ENCODE data around the gene GALNT9. TPM values are rescaled to one million over a fixed set of nuclear protein-coding genes. Genes with fewer than 3 reads are reported as not detected.
"Not testable (repeated sequence)": the region's sequence is repeated elsewhere in the genome, so short reads cannot be mapped to it uniquely, and the experiment has no call there.

The GALNT9 gene
- total and polyA plus RNA-seq, 2 donors (not counting 1 experiment from before 2014, with no cell fraction given): 0.71 to 2.4 TPM

GRCh38 chr12:132266802-132267201 lies 62.6 kb downstream of the GALNT9 start:
- TF ChIP-seq CTCF (IDR thresholded peaks at IDR 0.05) (no peak), EZH2 (IDR thresholded peaks at IDR 0.05; ENCODE audit: borderline replicate concordance, insufficient read depth, low read depth, low read length, poor library complexity, severe bottlenecking) (no peak)
- Mint-ChIP-seq H3K4me3 (no peak overlapping the region), H3K4me1 (no peaks in the 10 kb centered on the region), H3K27ac (no peak overlapping the region), H3K9me3 (ENCODE audit: insufficient read depth) (no peaks in the 10 kb centered on the region), H3K27me3 (no peaks in the 10 kb centered on the region)
- Histone ChIP-seq H3K36me3 (replicated peaks in 1 of 2; ENCODE audit: control extremely low read depth in 1 of 2, control insufficient read depth in 1 of 2, extremely low read depth in 1 of 2, insufficient read depth in 2 of 2, low read length in 1 of 2) (no peaks in the 10 kb centered on the region), H3K4me3 (ENCODE audit: control extremely low read depth in 1 of 5, extremely low read depth in 1 of 5, insufficient read depth in 1 of 5, low read depth in 2 of 5, low read length in 4 of 5) (no peak overlapping the region), H4K20me1 (ENCODE audit: control insufficient read depth, insufficient read depth, low read length, poor library complexity, severe bottlenecking) (no peaks in the 10 kb centered on the region), H3K79me2 (ENCODE audit: control insufficient read depth, insufficient read depth, low read length) (no peaks in the 10 kb centered on the region), H3K9ac (ENCODE audit: low read length) (no peak overlapping the region), H2AFZ (ENCODE audit: insufficient read depth, low read depth, low read length, poor library complexity, severe bottlenecking) (no peak overlapping the region), H3K9me3 (ENCODE audit: control extremely low read depth in 1 of 3, control insufficient read depth in 2 of 3, insufficient read depth in 1 of 3, low read length in 2 of 3) (peaks cover 0 to 9% (median 0%) of the 10 kb centered on the region in 3 donors), H3K27me3 (replicated peaks in 1 of 4; ENCODE audit: control extremely low read depth in 1 of 4, control insufficient read depth in 3 of 4, insufficient read depth in 4 of 4, low read length in 3 of 4) (no peaks in the 10 kb centered on the region), H3K4me1 (ENCODE audit: control insufficient read depth in 2 of 2, insufficient read depth in 2 of 2, low read length in 2 of 2) (peaks cover 0 to 13% of the 10 kb centered on the region in 2 donors), H3K4me2 (replicated peaks; ENCODE audit: low read depth, low read length, poor library complexity, severe bottlenecking) (no peak overlapping the region), H3K27ac (ENCODE audit: low read length in 2 of 2) (no peak overlapping the region)
- CTCF ChIA-PET: no interaction called here
- DNase-seq: no peak
- POLR2A ChIA-PET: interaction anchor here (0.6 kb wide), 1 partner anchor 40 kb away, joined by 4 read pairs; no protein-coding TSS in a partner anchor
- intact Hi-C loops (cut with micrococcal nuclease): no loop called here
- ATAC-seq (ENCODE audit: low read depth): no peak
- 95% methylated on average over 18 of the region's 18 CpGs for WGBS (ENCODE audit: insufficient coverage)

- no peak for ATAC-seq (ENCODE audit: low read depth)
- Histone ChIP-seq H2AFZ (ENCODE audit: insufficient read depth, low read depth, low read length, poor library complexity, severe bottlenecking) (no peak overlapping the region), H4K20me1 (ENCODE audit: control insufficient read depth, insufficient read depth, low read length, poor library complexity, severe bottlenecking) (no peaks in the 10 kb centered on the region), H3K4me1 (ENCODE audit: control insufficient read depth in 2 of 2, insufficient read depth in 2 of 2, low read length in 2 of 2) (peaks cover 0 to 16% of the 10 kb centered on the region in 2 donors), H3K79me2 (ENCODE audit: control insufficient read depth, insufficient read depth, low read length) (no peaks in the 10 kb centered on the region), H3K36me3 (replicated peaks in 1 of 2; ENCODE audit: control extremely low read depth in 1 of 2, control insufficient read depth in 1 of 2, extremely low read depth in 1 of 2, insufficient read depth in 2 of 2, low read length in 1 of 2) (no peaks in the 10 kb centered on the region), H3K4me2 (replicated peaks; ENCODE audit: low read depth, low read length, poor library complexity, severe bottlenecking) (no peak overlapping the region), H3K4me3 (ENCODE audit: control extremely low read depth in 1 of 5, extremely low read depth in 1 of 5, insufficient read depth in 1 of 5, low read depth in 2 of 5, low read length in 4 of 5) (no peak overlapping the region), H3K9me3 (ENCODE audit: control extremely low read depth in 1 of 3, control insufficient read depth in 2 of 3, insufficient read depth in 1 of 3, low read length in 2 of 3) (peaks cover 0 to 9% (median 0%) of the 10 kb centered on the region in 3 donors), H3K9ac (ENCODE audit: low read length) (no peak overlapping the region), H3K27me3 (replicated peaks in 1 of 4; ENCODE audit: control extremely low read depth in 1 of 4, control insufficient read depth in 3 of 4, insufficient read depth in 4 of 4, low read length in 3 of 4) (no peaks in the 10 kb centered on the region), H3K27ac (ENCODE audit: low read length in 2 of 2) (no peak overlapping the region)
- no peak for DNase-seq
- no peaks in the 10 kb centered on the region for H3K4me1 Mint-ChIP-seq
- no peak for TF ChIP-seq CTCF (IDR thresholded peaks at IDR 0.05)
- no peak for TF ChIP-seq EZH2 (IDR thresholded peaks at IDR 0.05; ENCODE audit: borderline replicate concordance, insufficient read depth, low read depth, low read length, poor library complexity, severe bottlenecking)
- whole genome bisulfite sequencing (ENCODE audit: insufficient coverage): 87% methylated on average over 9 of the region's 9 CpGs
- ChIA-PET POLR2A (interaction anchor here (0.6 kb wide), 1 partner anchor 39 kb away, joined by 4 read pairs; no protein-coding TSS in a partner anchor), CTCF (no interaction called here)
- no peak overlapping the region for H3K4me3 Mint-ChIP-seq
- H3K9me3 Mint-ChIP-seq (ENCODE audit: insufficient read depth): no peaks in the 10 kb centered on the region
- H3K27me3 Mint-ChIP-seq: no peaks in the 10 kb centered on the region
- intact Hi-C loops (cut with micrococcal nuclease): no loop called here
- H3K27ac Mint-ChIP-seq: no peak overlapping the region
Measured at GRCh38 chr12:132266370-132266769, 63.0 kb downstream of the GALNT9 start.

GRCh38 chr12:132265822-132266221 lies 63.6 kb downstream of the GALNT9 start:
- H3K4me3 Mint-ChIP-seq; H2AFZ ChIP-seq (ENCODE audit: insufficient read depth, low read depth, low read length, poor library complexity, severe bottlenecking); POLR2A ChIA-PET; ATAC-seq (ENCODE audit: low read depth); H4K20me1 ChIP-seq (ENCODE audit: control insufficient read depth, insufficient read depth, low read length, poor library complexity, severe bottlenecking); H3K4me3 ChIP-seq (ENCODE audit: control extremely low read depth in 1 of 5, extremely low read depth in 1 of 5, insufficient read depth in 1 of 5, low read depth in 2 of 5, low read length in 4 of 5); H3K9me3 ChIP-seq (ENCODE audit: control extremely low read depth in 1 of 3, control insufficient read depth in 2 of 3, insufficient read depth in 1 of 3, low read length in 2 of 3); H3K9me3 Mint-ChIP-seq (ENCODE audit: insufficient read depth); H3K36me3 ChIP-seq (replicated peaks in 1 of 2; ENCODE audit: control extremely low read depth in 1 of 2, control insufficient read depth in 1 of 2, extremely low read depth in 1 of 2, insufficient read depth in 2 of 2, low read length in 1 of 2); DNase-seq; H3K79me2 ChIP-seq (ENCODE audit: control insufficient read depth, insufficient read depth, low read length); H3K9ac ChIP-seq (ENCODE audit: low read length); H3K27me3 Mint-ChIP-seq; H3K27ac Mint-ChIP-seq; intact Hi-C loops (cut with micrococcal nuclease); H3K4me1 Mint-ChIP-seq; H3K27me3 ChIP-seq (replicated peaks in 1 of 4; ENCODE audit: control extremely low read depth in 1 of 4, control insufficient read depth in 3 of 4, insufficient read depth in 4 of 4, low read length in 3 of 4); H3K4me2 ChIP-seq (replicated peaks; ENCODE audit: low read depth, low read length, poor library complexity, severe bottlenecking); H3K27ac ChIP-seq (ENCODE audit: low read length in 2 of 2): not testable (repeated sequence)
- CTCF ChIA-PET: interaction anchor here (0.7 kb wide), 1 partner anchor 83 kb away, joined by 4 read pairs; no protein-coding TSS in a partner anchor
- 98% methylated on average over 27 of the region's 27 CpGs for WGBS (ENCODE audit: insufficient coverage)
- peaks cover 0 to 21% of the 10 kb centered on the region in 2 donors for H3K4me1 ChIP-seq (ENCODE audit: control insufficient read depth in 2 of 2, insufficient read depth in 2 of 2, low read length in 2 of 2)

All from B cell (primary cell).